Measurements from ENCODE around the gene USHBP1. TPM values are rescaled to one million over a fixed set of nuclear protein-coding genes. Genes with fewer than 3 reads are reported as not detected.

USHBP1 gene
- total RNA-seq, 1 donor from 2014 or later: 0.23 TPM

DNA sequence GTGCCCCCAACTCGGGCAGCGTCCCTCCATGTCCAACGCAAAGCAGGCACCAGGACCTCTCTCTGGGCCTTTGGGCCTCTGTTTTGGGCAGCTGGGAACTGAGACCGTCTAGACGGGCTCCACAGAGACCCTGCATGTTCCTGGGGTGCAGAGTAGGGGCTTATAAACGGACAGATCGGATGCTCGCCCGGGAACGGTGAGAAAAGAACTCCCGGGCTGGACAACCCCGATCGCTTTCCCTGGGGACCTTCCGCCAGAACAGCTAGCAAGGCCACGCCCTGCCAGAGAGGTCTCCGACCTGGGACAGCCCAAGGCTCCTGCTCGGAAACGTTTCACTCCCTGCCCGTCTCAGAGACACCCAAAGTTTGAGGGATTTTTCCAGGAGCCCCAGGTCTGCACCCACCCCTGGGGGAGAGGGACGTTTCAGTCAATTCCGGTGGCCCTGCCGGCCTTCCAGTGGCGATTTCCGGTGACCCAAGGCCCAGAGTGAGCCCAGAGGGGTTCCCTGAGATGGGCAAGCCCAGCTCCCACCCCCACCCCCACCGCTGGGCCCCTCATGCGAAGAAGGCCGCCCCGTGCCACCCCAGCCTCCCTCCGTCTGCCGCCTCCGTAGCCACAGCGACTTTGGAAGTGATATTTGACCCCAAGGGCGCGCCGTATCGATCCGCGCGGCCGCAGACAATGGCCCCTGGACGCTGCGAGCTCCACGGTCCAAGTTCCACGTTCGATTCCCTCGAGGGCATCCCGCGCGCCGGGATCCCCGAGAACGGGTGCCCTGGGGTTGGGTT is 20.5 kb downstream of the USHBP1 start:
- peak overlapping the region; percentile 94 for H3K27ac Mint-ChIP-seq (ENCODE audit: unreplicated experiment)
- H3K27me3 Mint-ChIP-seq (ENCODE audit: low read depth): peaks cover 9% of the 10 kb centered on the region
- H3K36me3 Mint-ChIP-seq (ENCODE audit: low read depth): peaks cover 3% of the 10 kb centered on the region
- H3K4me3 Mint-ChIP-seq: peak overlapping the region; percentile 98
- H3K9me3 Mint-ChIP-seq: no peaks in the 10 kb centered on the region
- peaks cover 63% of the 10 kb centered on the region for H3K4me1 Mint-ChIP-seq
- TF ChIP-seq, protein P1, sequence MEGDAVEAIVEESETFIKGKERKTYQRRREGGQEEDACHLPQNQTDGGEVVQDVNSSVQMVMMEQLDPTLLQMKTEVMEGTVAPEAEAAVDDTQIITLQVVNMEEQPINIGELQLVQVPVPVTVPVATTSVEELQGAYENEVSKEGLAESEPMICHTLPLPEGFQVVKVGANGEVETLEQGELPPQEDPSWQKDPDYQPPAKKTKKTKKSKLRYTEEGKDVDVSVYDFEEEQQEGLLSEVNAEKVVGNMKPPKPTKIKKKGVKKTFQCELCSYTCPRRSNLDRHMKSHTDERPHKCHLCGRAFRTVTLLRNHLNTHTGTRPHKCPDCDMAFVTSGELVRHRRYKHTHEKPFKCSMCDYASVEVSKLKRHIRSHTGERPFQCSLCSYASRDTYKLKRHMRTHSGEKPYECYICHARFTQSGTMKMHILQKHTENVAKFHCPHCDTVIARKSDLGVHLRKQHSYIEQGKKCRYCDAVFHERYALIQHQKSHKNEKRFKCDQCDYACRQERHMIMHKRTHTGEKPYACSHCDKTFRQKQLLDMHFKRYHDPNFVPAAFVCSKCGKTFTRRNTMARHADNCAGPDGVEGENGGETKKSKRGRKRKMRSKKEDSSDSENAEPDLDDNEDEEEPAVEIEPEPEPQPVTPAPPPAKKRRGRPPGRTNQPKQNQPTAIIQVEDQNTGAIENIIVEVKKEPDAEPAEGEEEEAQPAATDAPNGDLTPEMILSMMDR (conservative IDR thresholded peaks at IDR 0.05): no peak
- DNase-seq (ENCODE audit: low read depth, low spot score): no peak

DNA sequence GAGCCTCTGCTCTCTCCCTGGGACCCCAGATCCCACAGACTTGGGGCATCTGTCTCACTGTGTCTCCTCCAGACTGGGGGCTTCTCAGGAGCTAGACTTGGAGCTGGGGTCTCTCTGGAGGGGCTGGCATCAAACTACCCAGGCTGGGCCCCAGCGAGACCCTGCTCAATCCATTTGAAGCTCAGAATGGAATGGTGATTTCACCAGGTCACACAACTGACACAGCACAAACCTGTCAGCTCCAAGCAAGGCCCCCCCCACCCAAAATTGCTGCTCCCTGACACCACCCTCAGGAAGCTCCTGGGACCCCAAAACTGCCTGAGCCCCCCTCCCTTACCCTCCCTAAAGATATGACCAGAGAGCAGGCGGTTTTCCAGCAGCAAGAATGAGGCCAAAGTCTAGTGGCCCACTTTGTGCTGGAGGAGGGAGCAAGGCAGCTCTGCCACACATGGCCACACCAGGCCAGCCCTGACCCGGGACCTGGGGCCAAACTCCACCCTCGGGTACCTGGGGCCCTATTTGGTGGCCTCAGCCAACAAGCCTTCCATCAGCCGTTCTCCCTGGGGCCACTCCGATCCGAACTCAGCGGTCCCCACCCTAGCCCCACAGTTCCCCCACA is 21.2 kb downstream of the USHBP1 start:
- no peaks in the 10 kb centered on the region for H3K9me3 Mint-ChIP-seq
- H3K4me1 Mint-ChIP-seq: peaks cover 56% of the 10 kb centered on the region
- peaks cover 3% of the 10 kb centered on the region for H3K36me3 Mint-ChIP-seq (ENCODE audit: low read depth)
- peaks cover 8% of the 10 kb centered on the region for H3K27me3 Mint-ChIP-seq (ENCODE audit: low read depth)
- H3K4me3 Mint-ChIP-seq: peak overlapping the region; percentile 98
- TF ChIP-seq, protein P1 (conservative IDR thresholded peaks at IDR 0.05): no peak
- DNase-seq (ENCODE audit: low read depth, low spot score): no peak
- no peak overlapping the region for H3K27ac Mint-ChIP-seq (ENCODE audit: unreplicated experiment)

DNA sequence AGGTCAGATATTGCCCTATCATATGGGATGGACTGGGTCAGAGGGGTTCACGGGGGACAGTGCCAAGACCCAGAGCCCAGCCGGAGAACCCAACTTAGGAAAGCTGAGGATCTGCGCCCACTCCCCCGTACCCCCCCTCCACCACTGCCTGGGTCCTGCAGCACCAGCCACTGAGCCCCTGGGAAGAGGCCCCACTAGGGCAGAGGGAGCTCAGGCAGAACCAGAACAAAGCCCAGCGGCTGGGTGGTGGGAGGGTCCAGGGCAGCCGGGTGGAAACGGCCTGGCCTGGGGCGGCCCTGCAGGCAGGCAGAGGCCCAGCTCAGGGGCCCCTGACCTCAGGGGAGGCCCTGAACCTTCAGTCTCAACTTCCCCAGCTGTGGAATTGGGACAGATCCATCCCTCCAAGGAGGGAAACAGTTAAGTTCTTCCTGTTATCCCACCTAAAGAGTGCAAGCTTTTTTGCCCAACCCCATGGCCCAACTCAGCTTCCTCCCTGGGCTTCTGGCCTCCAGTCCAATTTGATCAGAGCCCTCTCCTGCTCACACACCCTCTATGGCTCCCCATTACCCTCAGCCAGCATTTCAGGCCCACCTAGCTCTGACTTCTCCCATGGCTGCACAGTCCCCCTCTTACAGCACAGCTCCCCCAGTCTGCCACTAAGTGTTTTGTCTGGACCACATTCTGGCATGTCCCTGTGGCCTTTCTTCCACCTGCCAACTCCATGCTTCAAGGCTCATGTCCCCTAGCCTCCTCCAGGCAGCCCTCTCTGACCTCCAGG is 21.9 kb downstream of the USHBP1 start:
- DNase-seq (ENCODE audit: low read depth, low spot score): no peak
- H3K9me3 Mint-ChIP-seq: no peaks in the 10 kb centered on the region
- TF ChIP-seq, protein P1 (conservative IDR thresholded peaks at IDR 0.05): no peak
- peaks cover 5% of the 10 kb centered on the region for H3K27me3 Mint-ChIP-seq (ENCODE audit: low read depth)
- peaks cover 3% of the 10 kb centered on the region for H3K36me3 Mint-ChIP-seq (ENCODE audit: low read depth)
- peak overlapping the region; percentile 98 for H3K4me3 Mint-ChIP-seq
- H3K27ac Mint-ChIP-seq (ENCODE audit: unreplicated experiment): no peak overlapping the region
- H3K4me1 Mint-ChIP-seq: peaks cover 49% of the 10 kb centered on the region

DNA sequence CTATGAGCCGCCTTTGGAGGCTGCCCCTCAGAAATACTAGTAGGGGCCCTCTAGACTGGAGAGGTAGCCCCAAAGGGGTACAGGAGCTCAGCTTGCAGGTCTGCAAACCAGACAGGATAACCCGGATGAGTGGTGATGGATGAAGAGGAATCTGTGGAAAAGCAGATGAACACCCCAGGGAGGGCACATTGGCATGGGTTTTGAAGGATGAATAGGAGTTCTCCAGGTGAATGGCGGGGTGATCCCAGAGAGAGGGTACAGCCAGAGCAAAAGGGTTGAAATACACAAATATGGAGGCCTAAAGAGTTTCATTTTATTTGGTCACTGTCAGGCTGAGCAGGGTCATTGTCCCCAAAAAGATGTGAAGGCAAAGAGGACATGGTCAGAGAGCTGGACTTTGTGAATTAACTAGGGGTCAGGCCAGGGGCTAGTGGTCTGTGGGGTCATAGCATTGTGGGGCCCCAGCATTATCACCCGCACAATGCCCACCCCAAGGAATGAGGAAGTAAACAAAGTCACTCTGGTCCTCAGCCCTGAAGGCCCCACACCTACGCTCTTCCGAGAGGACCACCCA is 23.6 kb downstream of the USHBP1 start:
- H3K4me1 Mint-ChIP-seq: peaks cover 33% of the 10 kb centered on the region
- no peak overlapping the region for H3K27ac Mint-ChIP-seq (ENCODE audit: unreplicated experiment)
- H3K9me3 Mint-ChIP-seq: no peaks in the 10 kb centered on the region
- H3K27me3 Mint-ChIP-seq (ENCODE audit: low read depth): peaks cover 3% of the 10 kb centered on the region
- TF ChIP-seq, protein P1 (conservative IDR thresholded peaks at IDR 0.05): no peak
- peak overlapping the region; percentile 85 for H3K4me3 Mint-ChIP-seq
- no peak for DNase-seq (ENCODE audit: low read depth, low spot score)
- peaks cover 3% of the 10 kb centered on the region for H3K36me3 Mint-ChIP-seq (ENCODE audit: low read depth)

DNA sequence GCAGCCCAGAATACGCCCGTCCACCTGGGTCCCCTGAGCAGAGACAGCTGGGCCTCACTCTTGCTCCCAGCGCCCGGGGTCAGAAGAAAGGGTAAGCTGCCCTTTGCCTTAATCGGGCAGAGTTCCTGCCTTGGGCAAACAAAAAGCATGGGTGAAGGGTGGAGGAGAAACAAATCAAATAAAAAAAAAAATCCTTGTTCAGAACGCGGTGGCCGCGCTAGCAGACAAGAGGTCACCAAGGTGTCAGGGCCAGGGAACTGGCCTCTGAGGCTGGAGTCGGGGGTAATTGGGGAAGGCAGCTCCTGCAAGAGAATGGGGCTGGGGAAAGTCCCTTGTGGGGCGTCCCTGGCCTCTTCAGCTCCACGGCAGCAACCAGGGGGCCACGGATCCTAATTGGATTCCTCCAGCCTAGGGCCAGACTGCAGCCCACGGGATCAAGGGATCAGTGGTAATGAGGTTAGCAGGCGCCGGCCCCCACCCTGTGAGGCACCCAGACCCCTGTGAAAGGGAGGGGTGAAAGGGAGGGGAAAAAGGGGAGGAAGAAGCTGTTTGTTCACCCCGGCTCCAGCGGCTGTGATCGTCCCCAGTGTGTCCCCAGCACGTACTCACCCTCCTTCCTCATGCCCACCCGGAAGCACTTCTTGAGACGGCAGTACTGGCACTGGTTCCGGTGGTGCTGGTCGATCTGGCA is 24.3 kb downstream of the USHBP1 start:
- no peak overlapping the region for H3K27ac Mint-ChIP-seq (ENCODE audit: unreplicated experiment)
- H3K27me3 Mint-ChIP-seq (ENCODE audit: low read depth): peaks cover 3% of the 10 kb centered on the region
- no peaks in the 10 kb centered on the region for H3K9me3 Mint-ChIP-seq
- TF ChIP-seq, protein P1 (conservative IDR thresholded peaks at IDR 0.05): no peak
- no peak for DNase-seq (ENCODE audit: low read depth, low spot score)
- H3K4me1 Mint-ChIP-seq: peaks cover 33% of the 10 kb centered on the region
- H3K4me3 Mint-ChIP-seq: peak overlapping the region; percentile 85
- peaks cover 3% of the 10 kb centered on the region for H3K36me3 Mint-ChIP-seq (ENCODE audit: low read depth)

Data from neural crest cell (in vitro differentiated cells).